SK-MEL-5 (cell line): Measurements from ENCODE around the gene GPR108. TPM values are rescaled to one million over a fixed set of nuclear protein-coding genes. Genes with fewer than 3 reads are reported as not detected.
A peak's percentile ranks its signal among the peaks of the same experiment; 100 is the strongest.

Source experiments
- DNase-seq: peaks from one replicate; pipeline ENCODE4 v3.0.0-alpha.2; 2016; ENCODE audit warnings: low read depth, low spot score
- in situ Hi-C: cut with HindIII; loops from 2 replicates; pipeline ENCODE4 v1.10.0; 2016; ENCODE audit warnings: low sequenced_read_pairs, high pct_unique_total_duplicates, low pct_unique_long_range_greater_than_20kb
- total RNA-seq: library from RNA; depleted of rRNA; stranded (reverse); fragments of >200 nt; shearing (Covaris generic); gene quantifications from 2 replicates; pipeline ENCODE4 v1.2.3, GENCODE V29; 2014

Gene GPR108
- total RNA-seq, 1 experiment from 2014 or later, result 56.8 TPM

DNA sequence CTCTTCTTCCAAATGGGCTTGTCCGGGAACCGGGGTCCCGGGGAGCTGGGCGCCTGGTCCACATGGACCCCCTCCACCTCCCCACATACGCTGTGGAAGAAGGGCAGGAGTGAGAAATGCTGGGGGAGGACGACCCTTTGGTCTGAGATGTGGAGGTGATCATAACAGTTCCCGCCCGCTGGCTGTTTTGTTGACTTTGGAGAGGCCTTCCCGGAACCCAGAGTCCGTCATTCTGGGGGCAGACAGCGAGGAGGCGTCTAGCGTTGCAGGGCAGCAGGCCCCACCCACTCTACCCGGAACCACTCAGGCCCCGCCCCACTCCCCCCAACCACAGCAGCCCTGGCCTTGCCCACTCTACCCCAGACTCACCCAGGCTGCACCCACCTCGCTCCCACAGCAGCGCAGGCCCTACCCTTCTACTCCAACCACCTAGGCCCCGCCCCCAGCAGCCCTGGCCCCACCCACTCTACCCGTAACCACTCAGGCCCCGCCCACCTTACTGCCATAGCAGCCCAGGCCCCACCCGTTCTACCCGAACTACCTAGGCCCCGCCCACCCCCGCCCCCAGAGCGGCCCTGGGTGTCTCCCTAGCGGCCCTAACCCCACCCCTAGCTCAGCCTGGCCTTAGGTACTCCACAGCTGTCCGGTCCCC, 7.1 kb downstream of the GPR108 start:
- in situ Hi-C loops, result no loop called here
- DNase-seq, result peak; percentile 34

DNA sequence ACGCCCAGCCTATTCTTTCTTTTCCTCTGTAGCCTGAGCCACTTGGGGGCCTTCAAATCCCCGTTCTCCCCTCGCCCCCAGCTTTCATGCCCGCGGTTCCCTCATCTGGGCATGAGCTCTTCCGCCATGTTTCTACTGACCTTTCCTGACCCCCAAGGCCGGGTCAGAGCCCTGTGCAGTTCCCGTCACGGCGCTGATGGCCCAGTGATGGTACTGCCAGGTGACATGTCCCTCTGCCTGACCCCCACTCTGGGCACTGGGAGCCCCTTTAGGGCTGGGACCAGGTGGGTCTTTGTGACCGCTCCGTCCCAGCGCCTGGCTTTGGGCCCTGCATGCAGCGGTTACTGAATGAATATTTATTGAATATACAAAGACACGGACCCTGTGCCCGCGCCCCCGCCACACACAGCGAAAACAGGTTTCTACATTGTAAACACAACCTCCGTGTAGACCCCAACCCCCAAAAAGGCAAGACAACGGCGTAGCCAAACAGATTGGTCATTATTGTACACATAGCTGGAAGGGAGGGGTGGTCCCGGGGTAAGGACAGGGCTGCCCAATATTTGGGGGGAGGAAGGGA, 7.7 kb downstream of the GPR108 start:
- DNase-seq, result no peak
- in situ Hi-C loops, result no loop called here

DNA sequence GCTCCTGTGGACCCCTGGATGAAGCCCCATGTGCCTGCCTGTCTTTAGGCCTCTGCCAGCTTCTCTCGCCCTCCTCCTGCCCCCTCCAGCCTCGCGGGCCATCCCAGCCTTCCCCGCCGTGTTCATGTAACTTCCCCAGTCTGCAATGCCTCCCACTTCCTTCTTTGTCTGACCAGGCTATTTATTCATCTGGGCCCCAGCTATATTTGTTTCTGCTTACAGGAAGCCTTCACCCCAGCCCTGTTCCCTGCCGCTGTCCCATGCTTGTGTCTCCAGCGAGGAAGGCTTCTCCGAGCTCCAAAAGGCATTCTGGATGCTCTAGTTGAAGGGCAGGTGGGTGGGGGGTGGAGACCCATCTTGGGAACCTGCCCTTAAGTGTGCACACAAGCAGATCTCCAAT, 9.0 kb downstream of the GPR108 start:
- in situ Hi-C loops, result no loop called here
- DNase-seq, result no peak

DNA sequence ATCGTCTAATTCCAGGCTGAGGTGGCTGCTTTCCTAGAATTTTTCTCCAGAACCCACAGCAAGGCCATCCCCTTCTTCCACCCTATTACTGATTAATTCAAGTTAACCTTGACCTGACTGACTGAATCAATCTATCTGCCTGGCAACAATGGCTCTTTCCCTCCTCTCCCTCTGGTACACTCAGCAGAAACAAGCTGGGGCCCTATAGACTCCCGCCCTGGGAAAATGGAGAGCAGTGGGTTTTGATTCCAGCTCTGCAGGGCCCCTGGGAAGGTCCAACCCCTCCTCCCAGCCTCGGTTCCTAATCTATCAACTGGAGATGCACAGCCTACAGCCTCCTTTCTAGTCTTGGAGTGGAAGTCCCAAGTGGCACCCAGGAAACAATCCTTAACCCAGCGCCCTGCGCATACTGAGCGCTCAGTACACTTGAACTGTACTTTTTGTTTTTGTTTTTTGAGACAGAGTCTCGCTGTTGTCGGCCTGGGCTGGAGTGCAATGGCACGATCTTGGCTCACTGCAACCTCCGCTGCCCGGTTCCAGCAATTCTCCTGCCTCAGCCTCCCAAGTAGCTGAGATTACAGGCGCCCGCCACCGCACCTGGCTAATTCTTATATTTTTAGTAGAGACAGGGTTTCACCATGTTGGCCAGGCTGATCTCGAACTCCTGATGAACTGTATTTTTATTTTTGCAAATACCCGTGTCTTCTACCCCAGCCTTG, 11.7 kb downstream of the GPR108 start:
- no peak for DNase-seq
- in situ Hi-C loops, result no loop called here

DNA sequence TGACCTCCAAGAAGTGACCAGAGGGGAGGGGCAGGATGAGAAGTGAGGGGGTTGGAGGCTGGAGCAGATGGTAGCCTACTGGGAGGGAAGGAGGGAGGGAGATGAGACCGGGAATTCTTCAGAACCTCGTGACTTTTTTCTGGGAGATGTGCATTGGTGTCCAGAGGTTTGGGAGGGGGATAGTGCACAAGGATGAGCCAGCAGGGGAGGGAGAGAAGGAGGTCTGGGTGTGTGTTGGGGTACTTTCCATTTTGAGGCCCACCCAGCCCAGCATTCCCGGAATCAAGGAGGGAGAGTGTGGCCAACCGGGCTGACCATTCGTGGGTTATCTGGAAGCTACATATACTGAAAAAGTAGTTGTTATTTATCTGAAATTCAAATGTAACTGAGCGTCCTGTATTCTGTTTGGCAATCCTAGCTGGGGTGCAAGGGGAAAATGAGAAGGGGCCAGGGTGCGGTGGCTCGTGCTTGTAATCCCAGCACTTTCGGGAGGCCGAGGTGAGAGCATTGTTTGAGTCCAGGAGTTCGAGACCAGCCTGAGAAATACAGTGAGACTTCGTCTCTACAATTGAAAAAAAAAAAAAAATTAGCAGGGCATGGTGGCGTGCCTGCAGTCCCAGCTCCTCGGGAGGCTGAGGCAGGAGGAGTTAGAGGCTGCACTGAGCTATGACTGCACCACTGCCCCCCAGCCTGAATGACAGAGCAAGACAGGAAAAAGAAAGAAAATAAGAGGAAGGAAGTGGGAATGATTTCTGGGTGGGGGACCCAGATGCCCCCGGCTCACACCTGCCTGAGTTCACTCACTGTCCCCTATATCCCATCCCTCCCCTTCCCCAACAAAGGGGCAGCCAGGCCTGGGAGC, 12.5 kb downstream of the GPR108 start:
- in situ Hi-C loops, result no loop called here
- no peak for DNase-seq

DNA sequence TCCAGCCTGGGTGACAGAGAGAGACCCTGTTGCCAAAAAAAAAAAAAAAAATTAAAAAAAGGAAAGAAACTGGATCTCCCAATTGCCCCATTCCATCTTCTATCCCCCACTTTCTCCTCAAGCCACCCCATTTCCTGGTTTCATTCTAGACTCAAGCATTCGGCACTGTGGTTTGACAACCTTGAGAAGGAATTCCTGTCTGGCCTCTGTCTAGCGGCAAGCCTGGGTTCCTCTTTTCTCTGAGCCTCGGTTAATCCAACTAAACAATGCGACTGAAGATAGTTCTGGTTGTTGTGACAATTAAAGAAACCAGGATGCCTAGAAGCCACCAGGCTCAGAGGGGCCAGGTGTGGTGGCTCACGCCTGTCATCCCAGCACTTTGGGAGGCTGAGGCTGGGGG, 13.6 kb downstream of the GPR108 start:
- in situ Hi-C loops, result no loop called here
- no peak for DNase-seq

DNA sequence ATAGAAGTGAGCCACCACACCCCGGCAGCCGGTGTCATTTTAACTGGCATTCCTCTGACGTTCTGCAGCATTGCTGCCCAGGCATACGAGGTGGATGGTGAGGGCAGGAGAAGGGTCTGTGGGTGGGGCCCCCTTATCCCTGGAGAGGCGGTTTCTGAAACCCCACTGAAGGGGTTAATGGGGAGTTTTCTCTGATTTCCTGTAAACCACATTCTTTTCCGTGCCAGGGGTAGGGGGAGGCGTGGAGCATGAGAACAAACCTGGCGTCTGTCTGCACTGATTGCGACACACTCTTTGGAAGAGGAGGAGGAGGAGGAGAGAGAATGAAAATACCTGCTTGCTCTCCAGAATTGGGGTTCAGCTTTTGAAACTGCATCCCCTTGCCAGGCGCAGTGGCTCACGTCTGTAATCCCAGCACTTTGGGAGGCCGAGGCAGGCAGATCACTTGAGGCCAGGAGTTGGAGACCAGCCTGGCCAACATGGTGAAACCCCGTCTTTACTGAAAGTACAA, 14.2 kb downstream of the GPR108 start:
- peak; percentile 49 for DNase-seq
- in situ Hi-C loops, result no loop called here

DNA sequence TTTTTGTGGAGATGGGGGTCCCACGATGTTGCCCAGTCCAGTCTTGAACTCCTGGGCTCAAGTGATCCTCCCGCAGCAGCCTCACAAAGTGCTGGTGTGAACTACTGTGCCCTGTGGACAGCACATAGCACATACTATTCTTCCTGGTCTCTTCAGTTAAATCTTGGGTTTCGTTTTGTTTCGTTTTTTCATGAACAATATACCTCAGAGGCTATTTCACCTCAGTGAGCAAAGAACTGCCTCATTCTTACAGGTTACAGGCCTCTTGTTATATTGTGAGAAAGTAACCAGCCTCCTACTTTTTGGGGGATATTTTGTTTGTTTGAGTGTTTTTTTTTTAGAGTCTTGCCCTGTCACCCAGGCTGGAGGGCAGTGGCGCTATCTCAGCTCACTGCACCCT, 15.6 kb downstream of the GPR108 start:
- no peak for DNase-seq
- in situ Hi-C loops, result no loop called here

DNA sequence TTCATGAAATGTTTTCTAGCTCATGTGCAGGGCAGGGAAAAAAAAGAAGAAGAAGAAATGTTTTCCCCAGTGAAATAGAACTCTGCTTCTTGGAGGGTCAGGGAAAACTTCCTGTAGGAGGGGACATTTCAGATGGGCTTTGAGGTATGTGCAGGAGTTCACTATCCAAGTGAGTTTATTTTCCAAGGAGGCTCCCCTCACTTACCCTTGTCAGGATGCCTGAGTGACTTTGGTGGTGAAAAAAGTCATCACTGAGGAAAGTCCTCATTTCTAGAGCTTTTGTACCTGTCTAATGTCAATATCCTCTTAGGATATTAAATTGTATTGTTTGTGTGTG, 16.3 kb downstream of the GPR108 start:
- in situ Hi-C loops, result no loop called here

DNA sequence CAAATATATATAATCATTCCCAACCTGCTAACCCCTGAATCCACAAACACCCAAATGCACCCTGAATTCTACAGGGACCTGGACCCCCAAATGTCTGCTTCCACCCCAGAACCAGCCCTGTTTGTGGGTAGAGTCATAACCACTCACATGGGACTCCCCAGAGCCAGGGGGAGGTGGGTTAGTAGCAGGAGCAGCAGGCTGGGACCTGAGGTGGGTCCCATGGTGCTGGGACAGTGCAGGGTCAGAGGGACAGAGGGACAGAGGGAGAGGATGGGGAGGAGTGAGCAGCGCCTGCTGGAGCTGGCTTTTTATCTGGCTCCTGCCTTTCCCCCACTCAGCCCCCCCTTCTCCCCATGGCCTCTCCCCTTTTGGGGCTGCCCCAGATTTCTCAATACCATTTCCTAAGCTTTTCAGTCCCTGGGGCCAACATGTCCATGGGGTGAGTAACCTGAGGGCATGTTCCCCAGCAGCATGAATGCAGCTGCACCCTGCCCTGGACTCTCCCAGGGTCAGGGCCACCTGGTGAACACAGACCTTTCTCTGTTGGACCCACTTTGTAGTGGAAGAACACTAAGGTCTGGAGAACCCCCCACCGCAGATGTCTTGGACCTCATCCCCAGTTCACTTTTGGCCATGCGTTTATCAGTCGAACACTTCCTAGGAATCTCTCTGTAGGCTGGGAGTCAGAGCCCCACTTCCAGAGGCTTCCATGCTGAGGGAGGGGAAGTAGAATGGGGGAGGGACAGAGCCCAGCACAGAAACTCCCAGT, 16.8 kb downstream of the GPR108 start, which contains the start of gene C3:
Gene C3 (minus strand): TSS at position 282 of the 769 bp plus-strand sequence. CDS start 61 bp downstream, at position 221.
- in situ Hi-C loops, result no loop called here
- DNase-seq, result no peak

More for the DNA sequence above, 16.3 kb downstream of the GPR108 start:
- DNase-seq, result no peak

DNA sequence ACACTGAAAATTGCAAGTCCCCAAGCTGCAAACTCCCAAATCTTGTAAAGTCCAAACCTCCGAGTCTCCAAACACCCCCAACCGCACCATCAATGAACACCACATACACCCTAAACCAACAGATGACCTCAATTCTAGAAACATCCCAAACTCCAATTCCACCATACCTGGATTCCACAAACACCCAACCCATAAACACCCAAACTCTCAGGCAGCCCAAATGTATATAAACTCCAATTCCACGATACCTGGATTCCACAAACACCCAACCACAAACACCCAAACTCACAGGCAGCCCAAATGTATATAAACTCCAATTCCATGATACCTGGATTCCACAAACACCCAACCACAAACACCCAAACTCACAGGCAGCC, 17.4 kb downstream of the GPR108 start:
- in situ Hi-C loops, result no loop called here
- DNase-seq, result no peak

DNA sequence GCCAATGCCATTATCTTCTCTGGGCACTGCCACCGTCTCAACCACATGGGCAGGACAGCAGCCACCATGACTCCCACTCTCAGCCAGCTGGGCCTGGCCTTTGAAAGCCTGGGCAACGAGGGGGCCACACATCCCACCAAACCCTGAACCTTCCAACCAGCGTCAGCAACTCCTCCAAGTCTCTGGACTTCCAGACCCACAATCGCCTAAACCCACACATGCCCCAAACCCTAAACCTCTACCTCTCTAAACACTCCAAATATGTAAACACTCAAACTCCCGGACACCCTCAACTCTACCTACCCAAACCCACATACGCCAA, 17.9 kb downstream of the GPR108 start:
- in situ Hi-C loops, result no loop called here
- DNase-seq, result no peak

DNA sequence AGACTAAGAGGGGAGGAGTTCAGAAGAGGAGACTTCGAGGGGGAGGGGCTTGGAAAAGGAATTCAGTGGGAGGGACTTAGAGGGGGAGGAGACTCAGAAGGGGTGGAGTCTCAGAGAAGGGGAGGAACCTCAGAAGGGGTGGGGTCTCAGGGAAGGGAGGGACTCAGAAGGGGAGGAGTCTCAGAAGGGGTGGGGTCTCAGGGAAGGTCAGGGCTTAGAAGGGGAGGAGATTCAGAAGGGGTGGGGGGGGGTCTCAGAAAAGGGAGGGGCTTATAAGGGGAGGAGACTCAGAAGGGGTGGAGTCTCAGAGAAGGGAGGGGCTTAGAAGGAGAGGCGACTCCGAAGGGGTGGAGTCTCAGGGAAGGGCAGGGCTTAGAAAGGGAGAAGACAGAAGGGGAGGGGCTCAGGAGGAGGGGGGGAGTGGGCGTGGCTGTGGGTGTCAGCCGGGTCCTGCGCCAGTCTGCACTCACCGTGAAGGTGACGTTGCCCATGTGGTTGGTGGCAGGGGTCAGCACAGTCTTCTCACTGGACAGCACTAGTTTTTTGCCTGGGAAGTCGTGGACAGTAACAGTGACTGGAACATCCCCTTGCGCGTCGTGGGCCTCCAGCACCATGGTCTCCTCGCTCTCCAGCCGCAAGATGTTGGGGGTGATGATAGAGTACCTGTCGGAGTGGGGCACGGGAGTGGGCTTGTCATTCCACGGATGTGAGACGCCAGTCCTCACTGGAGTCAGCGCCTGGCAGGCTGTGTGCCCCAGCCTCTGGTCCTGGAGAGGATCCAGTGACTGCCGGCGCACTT, 18.4 kb downstream of the GPR108 start:
- in situ Hi-C loops, result no loop called here
- DNase-seq, result peak; percentile 67

DNA sequence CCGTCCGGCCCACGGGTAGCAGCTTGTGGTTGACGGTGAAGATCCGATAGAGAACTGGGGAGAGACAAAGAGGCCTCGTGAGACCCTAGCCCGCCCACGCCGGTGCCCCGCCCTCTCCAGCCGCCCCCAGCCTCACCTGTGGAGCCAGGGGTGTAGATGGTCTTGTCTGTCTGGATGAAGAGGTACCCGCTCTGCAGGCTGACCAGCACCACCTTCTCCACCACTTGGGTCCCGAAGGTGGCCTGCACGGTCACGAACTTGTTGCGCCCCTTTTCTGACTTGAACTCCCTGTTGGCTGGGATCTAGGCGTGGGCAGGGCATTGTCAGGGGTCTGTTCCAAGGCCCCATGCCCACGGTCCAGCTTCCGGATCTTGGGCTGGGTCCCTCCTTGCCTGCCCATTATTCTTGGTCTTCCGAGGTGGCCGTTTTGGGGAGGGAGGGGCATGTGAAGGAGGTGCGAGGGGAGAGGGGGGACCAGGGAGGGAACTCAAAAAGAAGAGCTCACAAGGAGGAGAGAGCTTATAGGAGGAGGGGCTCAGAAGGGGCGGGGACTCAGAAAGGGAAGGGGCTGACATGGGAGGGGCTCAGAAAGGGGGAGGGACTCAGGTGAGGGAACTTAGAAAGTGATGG, 19.2 kb downstream of the GPR108 start:
- DNase-seq, result no peak
- in situ Hi-C loops, result no loop called here

DNA sequence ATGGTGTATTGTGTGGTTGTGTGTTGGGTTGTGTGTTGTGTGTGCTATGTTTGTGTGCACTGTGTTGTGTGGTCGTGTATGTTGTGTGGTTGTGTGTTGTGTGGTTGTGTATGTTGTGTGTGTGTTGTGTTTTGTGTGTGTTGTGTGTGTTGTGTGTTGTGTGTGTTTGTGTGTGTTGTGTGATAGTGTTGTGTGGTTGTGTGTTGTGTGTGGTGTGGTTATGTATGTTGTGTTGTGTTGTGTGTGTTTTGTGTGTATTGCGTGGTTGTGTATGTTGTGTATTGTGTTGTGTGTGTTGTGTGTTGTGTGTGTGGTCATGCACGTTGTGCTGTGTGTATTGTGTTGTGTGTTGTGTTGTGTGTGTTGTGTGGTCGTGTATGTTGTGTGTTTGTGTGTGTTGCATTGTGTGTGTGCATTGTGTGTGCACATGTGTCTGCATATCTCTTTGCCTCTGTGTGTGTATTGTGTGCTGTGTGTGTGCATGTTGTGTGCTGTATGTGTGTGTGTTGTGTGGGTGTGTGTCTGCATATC, 19.9 kb downstream of the GPR108 start:
- in situ Hi-C loops, result no loop called here
- DNase-seq, result no peak

DNA sequence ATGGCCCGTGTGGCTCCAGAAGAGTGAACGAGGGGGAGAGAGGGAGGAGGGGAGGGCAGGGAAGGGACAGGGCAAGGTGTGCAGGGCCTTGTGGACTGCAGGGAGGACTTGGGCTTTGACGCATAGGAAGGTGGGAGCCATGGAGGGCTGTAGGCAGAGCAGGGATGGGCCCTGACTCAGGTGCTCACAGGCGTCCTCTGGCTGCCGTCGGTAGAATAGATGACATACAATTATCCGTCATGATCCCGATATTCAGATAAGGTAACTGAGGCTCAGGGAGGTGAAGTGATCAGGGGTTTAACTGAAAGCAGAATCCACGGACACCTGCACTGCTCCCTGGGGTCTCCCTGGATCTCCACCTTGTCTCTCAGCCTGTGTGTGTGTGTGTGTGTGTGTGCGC, 20.3 kb downstream of the GPR108 start:
- DNase-seq, result no peak
- in situ Hi-C loops, result no loop called here
